HG03064 (cell line): ENCODE results near the gene TTC39B.

Experiments
- ATAC-seq: cut with Tn5 transposase; IDR thresholded peaks from one replicate; pipeline ENCODE4 v1.9.1; 2021; ENCODE audit warnings: low read depth; ENCODE audit not compliant: unreplicated experiment

The TTC39B gene

GRCh38 chr9:15139469-15139868 is 167.5 kb downstream of the TTC39B start:
- ATAC-seq, result no peak

DNA sequence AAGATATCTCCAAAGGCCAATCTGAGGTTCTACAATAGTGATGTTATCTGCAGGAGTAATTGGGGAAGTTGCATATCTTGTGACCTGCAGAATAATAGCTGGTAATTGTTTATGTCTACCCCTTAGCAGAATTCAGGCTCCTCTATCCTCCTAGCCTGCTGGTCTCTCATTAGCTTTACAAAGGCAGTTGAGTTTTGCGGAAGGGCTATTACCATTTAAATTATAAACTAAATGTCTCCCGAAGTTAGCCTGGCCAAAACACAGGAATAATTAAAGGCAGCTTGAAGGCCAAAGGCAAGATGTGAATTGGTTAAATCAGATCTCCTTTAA is 168.7 kb downstream of the TTC39B start:
- ATAC-seq, result no peak

DNA sequence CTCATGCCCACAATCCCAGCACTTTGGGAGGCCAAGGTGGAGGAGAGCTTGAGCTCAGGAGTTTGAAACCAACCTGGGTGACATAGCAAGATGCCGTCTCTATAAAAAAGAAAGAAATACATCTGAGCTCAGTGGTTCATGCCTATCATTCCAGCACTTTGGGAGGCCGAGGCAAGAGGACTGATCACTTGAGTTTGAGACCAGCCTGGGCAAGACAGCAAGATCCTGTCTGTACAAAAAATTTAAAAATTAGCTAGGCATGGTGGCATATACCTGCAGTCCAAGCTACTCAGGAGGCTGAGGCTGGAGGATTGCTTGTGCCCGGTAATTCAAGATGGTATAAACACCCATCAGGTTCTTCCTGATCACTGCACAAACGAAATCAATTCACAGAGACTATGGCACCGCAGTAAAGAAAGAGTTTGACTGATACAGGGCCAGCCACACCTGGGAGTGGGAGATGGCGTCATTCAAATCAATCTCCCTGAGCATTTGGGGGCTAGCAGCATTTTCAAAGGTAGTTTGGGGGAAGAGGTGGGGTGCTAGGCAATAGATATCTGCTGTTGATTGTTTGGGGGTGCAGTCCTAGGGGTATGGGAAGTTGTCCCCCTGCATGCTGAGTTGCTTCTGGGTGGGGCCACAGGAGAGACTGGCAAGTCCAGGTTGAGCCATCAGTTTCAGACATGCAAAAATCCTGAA is 169.2 kb downstream of the TTC39B start:
- no peak for ATAC-seq

GRCh38 chr9:15137089-15137488 is 169.9 kb downstream of the TTC39B start:
- ATAC-seq, result no peak

- ATAC-seq, result no peak
These were observed 170.4 kb downstream of the TTC39B start for GRCh38 chr9:15136646-15137045.

DNA sequence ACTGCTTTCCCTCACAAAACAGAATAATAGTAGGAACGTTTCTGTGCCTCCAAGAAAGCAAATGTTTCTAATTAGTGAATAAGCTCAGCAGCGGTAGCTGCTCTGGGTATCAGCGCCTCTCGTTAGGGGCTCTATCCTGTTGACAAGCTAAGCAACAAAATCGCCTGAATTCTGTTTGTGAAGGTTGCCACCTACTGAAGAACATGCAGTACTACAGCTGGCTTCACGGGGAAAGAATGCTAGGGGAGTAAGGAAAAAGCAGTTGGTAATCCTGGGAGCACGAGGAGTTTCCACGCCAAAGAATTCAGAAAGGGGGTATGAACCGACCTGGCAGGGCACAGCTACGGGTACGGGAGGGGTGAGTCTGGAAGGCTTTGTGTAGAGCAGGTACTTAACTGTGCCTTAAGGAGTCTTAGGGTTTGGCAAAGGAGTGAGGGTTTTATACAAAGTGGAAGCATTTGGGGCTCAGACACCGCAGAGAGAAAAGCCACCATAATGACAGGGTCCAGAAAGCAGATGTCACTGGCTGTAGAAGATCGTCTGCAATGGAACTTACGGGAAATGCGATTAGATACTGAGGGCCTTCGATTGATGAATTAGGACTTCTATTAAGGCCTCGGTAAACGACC is 171.7 kb downstream of the TTC39B start:
- ATAC-seq, result peak; percentile 90

DNA sequence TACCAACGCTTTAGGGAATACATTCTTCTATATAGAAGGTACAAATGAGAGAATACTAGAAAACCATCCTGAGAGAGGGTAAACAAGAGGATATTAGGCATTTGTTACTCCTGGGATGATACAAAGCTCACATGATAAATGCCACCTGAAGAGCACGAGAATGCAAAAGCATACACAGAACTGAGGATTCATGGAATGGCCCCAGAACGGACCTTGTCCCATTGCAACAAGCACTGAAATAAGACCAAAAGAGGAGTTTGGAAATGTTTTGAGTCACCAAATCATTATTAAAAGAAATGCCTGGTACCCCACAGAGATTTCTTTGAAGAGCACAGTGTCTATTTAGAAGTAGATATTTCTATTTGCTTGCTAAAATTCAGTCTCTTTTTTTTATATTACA is 173.5 kb downstream of the TTC39B start:
- no peak for ATAC-seq

GRCh38 chr9:15132091-15132490 is 174.9 kb downstream of the TTC39B start:
- no peak for ATAC-seq

DNA sequence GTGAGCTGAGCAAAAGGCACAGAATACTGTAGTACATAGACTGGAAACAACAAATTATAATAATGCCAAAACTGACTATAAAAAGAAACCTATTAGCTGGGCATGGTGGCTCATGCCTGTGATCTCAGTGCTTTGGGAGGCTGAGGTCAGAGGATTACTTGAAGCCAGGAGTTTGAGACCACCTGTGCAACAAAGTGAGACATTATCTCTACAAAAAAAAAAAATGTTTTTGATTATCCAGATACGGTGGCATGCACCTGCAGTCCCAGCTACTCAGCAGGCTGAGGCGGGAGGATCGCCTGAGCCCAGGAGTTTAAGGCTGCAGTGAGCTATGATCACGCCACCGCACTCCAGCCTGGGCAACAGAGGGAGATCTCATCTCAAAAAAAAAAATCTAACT is 175.9 kb downstream of the TTC39B start:
- ATAC-seq, result no peak

- ATAC-seq, result no peak
These were observed 179.2 kb downstream of the TTC39B start for GRCh38 chr9:15127831-15128230.

DNA sequence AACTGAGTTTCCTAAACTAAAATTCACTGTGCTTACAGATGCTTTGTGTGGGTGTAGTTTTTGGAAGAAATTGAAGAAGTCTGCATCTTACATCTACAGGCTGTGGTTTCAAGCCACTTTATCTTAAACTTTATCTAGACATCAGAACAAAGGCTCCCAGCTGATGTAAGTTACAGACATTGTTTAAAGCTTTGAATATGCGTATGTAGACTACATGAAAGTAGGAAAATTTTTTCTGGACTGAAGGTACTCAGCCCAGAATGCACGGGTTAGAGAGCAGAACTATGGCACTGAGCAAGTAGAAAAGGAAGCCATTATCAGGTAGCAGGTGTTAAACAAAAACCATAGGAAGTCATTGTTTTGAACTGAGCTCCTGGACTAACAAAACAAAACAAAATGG is 185.4 kb downstream of the TTC39B start:
- ATAC-seq, result no peak

- no peak for ATAC-seq
These were observed 190.9 kb downstream of the TTC39B start for GRCh38 chr9:15116130-15116580.

DNA sequence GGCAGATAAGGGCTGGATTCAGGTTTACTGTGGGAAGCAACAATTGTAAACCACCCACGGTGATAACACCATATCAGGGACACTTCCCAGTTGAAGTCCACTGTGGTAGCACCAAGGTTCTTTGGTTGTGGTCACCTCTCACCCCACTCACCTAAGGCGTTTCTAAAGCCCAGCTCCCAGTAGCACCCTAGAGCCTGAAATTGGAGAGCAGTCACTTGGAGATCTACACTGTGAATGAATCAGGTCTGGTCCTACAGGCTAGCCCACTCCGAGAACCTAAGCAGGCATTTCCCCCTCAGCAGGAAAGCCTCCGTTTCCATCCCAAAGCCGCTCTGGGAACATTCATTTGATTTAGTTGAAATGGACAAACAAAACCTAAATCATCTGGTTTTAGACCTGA is 191.3 kb downstream of the TTC39B start:
- no peak for ATAC-seq

- ATAC-seq, result no peak
These were observed 192.0 kb downstream of the TTC39B start for GRCh38 chr9:15115041-15115440.
